Eye (tissue), 1 donor: ENCODE data around the gene RUFY3.
A peak's percentile ranks its signal among the peaks of the same experiment; 100 is the strongest.
"Not testable (repeated sequence)": the region's sequence is repeated elsewhere in the genome, so short reads cannot be mapped to it uniquely, and the experiment has no call there.

Source experiments
- DNase-seq: peaks from one replicate; pipeline ENCODE4 v3.0.0-alpha.2; 2015

RUFY3 gene

GRCh38 chr4:70721747-70722146, at the start of gene RUFY3:
Gene RUFY3 (plus strand): TSS chr4:70721964. CDS start chr4:70722574, 610 bp downstream.
- peak; percentile 94 for DNase-seq

GRCh38 chr4:70674191-70674590, 47.6 kb upstream of the RUFY3 start:
- DNase-seq = no peak

- DNase-seq = no peak
Observed at GRCh38 chr4:70674731-70675130, 47.0 kb upstream of the RUFY3 start.

- no peak for DNase-seq
Observed at GRCh38 chr4:70676554-70677090, 45.1 kb upstream of the RUFY3 start.

- DNase-seq = no peak
Observed at GRCh38 chr4:70678383-70678999, 43.3 kb upstream of the RUFY3 start.

GRCh38 chr4:70680934-70681333, 40.8 kb upstream of the RUFY3 start:
- DNase-seq = no peak

GRCh38 chr4:70681704-70682103, 40.1 kb upstream of the RUFY3 start:
- DNase-seq = no peak

GRCh38 chr4:70682142-70682541, 39.6 kb upstream of the RUFY3 start:
- DNase-seq = not testable (repeated sequence)

- no peak for DNase-seq
Observed at GRCh38 chr4:70687392-70687791, 34.4 kb upstream of the RUFY3 start.

- peak; percentile 99 for DNase-seq
Observed at GRCh38 chr4:70687821-70688794, 33.7 kb upstream of the RUFY3 start, which contains the start of gene UTP3. Gene UTP3 (plus strand): TSS chr4:70688532. CDS start chr4:70688678, 146 bp downstream.

- DNase-seq = no peak
Observed at GRCh38 chr4:70688795-70689231, 33.0 kb upstream of the RUFY3 start.

GRCh38 chr4:70691661-70692060, 30.1 kb upstream of the RUFY3 start:
- no peak for DNase-seq

- not testable (repeated sequence) for DNase-seq
Observed at GRCh38 chr4:70694633-70695032, 27.1 kb upstream of the RUFY3 start.

- not testable (repeated sequence) for DNase-seq
Observed at GRCh38 chr4:70698435-70698834, 23.3 kb upstream of the RUFY3 start.

GRCh38 chr4:70700712-70701111, 21.1 kb upstream of the RUFY3 start:
- DNase-seq = no peak

- DNase-seq = no peak
Observed at GRCh38 chr4:70701271-70701670, 20.5 kb upstream of the RUFY3 start.

GRCh38 chr4:70702592-70702991, 19.2 kb upstream of the RUFY3 start:
- not testable (repeated sequence) for DNase-seq

- DNase-seq = no peak
Observed at GRCh38 chr4:70703619-70704214, 18.0 kb upstream of the RUFY3 start.

- DNase-seq = peak; percentile 94
Observed at GRCh38 chr4:70704215-70704930, 17.4 kb upstream of the RUFY3 start.

- DNase-seq = no peak
Observed at GRCh38 chr4:70704931-70705182, 16.9 kb upstream of the RUFY3 start.

GRCh38 chr4:70705183-70706043, 16.4 kb upstream of the RUFY3 start:
- DNase-seq = peak; percentile 88

GRCh38 chr4:70706044-70706461, 15.7 kb upstream of the RUFY3 start:
- DNase-seq = no peak
